Stimulated activated CD4-positive, alpha-beta T cell treated with anti-CD3 and anti-CD28 coated beads, TNF-alpha, amount 100 ng/mL, for 24 hours (primary cell): Measurements from ENCODE around the gene EPHA2.

ENCODE experiments used
- DNase-seq, 3 experiments: peaks; one replicate each; pipeline ENCODE4 v3.0.0-alpha.2; 2020; ENCODE audit warnings: low read depth in 3 of 3

EPHA2 gene

GRCh38 chr1:16092097-16092922, 63.6 kb downstream of the EPHA2 start:
- DNase-seq = no peak

GRCh38 chr1:16091296-16091695, 64.6 kb downstream of the EPHA2 start:
- no peak for DNase-seq

- no peak for DNase-seq
These were observed 65.6 kb downstream of the EPHA2 start for GRCh38 chr1:16090076-16090826.

GRCh38 chr1:16088996-16089395, 66.9 kb downstream of the EPHA2 start:
- no peak for DNase-seq

GRCh38 chr1:16088351-16088911, 67.4 kb downstream of the EPHA2 start:
- DNase-seq = no peak

GRCh38 chr1:16087733-16088132, 68.1 kb downstream of the EPHA2 start:
- DNase-seq = no peak

- DNase-seq = no peak
These were observed 70.3 kb downstream of the EPHA2 start for GRCh38 chr1:16085522-16085921.

- no peak for DNase-seq
These were observed 72.4 kb downstream of the EPHA2 start for GRCh38 chr1:16083486-16083885.

- DNase-seq = peak; percentile 35 to 69 (median 46)
These were observed 73.4 kb downstream of the EPHA2 start for GRCh38 chr1:16082283-16083038.

- no peak for DNase-seq
These were observed 74.2 kb downstream of the EPHA2 start for GRCh38 chr1:16081636-16082035.

- DNase-seq = no peak
These were observed 75.3 kb downstream of the EPHA2 start for GRCh38 chr1:16080422-16081150.

- peak; percentile 51 to 71 (median 62) for DNase-seq
These were observed 76.8 kb downstream of the EPHA2 start for GRCh38 chr1:16078925-16079656.

- no peak for DNase-seq
These were observed 78.2 kb downstream of the EPHA2 start for GRCh38 chr1:16077406-16078245.

GRCh38 chr1:16076865-16077238, 79.0 kb downstream of the EPHA2 start:
- DNase-seq = no peak

- DNase-seq = no peak
These were observed 79.6 kb downstream of the EPHA2 start for GRCh38 chr1:16076031-16076864.

- DNase-seq = no peak
These were observed 80.4 kb downstream of the EPHA2 start for GRCh38 chr1:16075337-16076030.
